T-cell (primary cell): ENCODE results near the gene NOD2. TPM values are rescaled to one million over a fixed set of nuclear protein-coding genes. Genes with fewer than 3 reads are reported as not detected.

Experiments
- ATAC-seq, 4 experiments: fragments of 200-7000 bp in 3 of 4; fragments of 150-1000 bp in 1 of 4; cut with Tn5 transposase; replicated peaks in 1 of 4; 1 replicate in 3 of 4; 2 replicates in 1 of 4; pipeline ENCODE4 v1.10.0; 2021; ENCODE audit warnings: moderate library complexity in 3 of 4, mild to moderate bottlenecking in 2 of 4, moderate number of reproducible peaks in 1 of 4
- CTCF ChIA-PET, 2 donors: fragments of 300-600 bp; sonication (Branson Sonifier 250); formaldehyde crosslinking; loops; one replicate each; lab custom pipeline; 2022; ENCODE audit warnings: antibody characterized with exemption in 2 of 2; lab: Charles Lee
- POLR2A ChIA-PET, 2 donors: fragments of 300-600 bp; sonication (Branson Sonifier 250); formaldehyde crosslinking; loops; one replicate each; lab custom pipeline; 2022; ENCODE audit warnings: antibody characterized with exemption in 2 of 2; lab: Charles Lee
- DNase-seq, 35 experiments: peaks; one replicate each; pipeline versions ENCODE4 v3.0.0 to v3.0.0-alpha.2; 2013 to 2023
- H3K27ac ChIP-seq: one replicate; pipeline ENCODE4 v1.5.1; 2013; ENCODE audit warnings: low read length
- H3K27me3 ChIP-seq, 2 experiments: replicated peaks in 1 of 2; 1 replicate in 1 of 2; 2 replicates in 1 of 2; pipeline versions ENCODE4 v1.6.1 to v1.7.0; 2013; ENCODE audit warnings: low read length in 1 of 2, mixed read lengths in 1 of 2; ENCODE audit not compliant: control insufficient read depth in 2 of 2, insufficient read depth in 2 of 2; ENCODE audit errors: extremely low read depth in 1 of 2
- H3K36me3 ChIP-seq, 2 donors: 1 replicate in 1 of 2; 2 replicates in 1 of 2; pipeline versions ENCODE4 v1.6.1 to v1.7.0; 2013; ENCODE audit warnings: low read length in 1 of 2; ENCODE audit not compliant: control insufficient read depth in 2 of 2, insufficient read depth in 1 of 2; ENCODE audit errors: extremely low read depth in 1 of 2
- H3K4me1 ChIP-seq, 2 experiments: 1 replicate in 1 of 2; 2 replicates in 1 of 2; pipeline versions ENCODE4 v1.6.1 to v1.7.0; 2013; ENCODE audit warnings: low read length in 2 of 2, mixed read lengths in 1 of 2; ENCODE audit not compliant: insufficient read depth in 2 of 2, control insufficient read depth in 1 of 2; ENCODE audit errors: extremely low read depth in 1 of 2
- H3K4me3 ChIP-seq, 2 donors: 1 replicate in 1 of 2; 2 replicates in 1 of 2; pipeline versions ENCODE4 v1.5.1 to v1.7.0; 2013; ENCODE audit warnings: mild to moderate bottlenecking in 2 of 2, low read length in 1 of 2, moderate library complexity in 1 of 2; ENCODE audit not compliant: control insufficient read depth in 1 of 2; ENCODE audit errors: extremely low read depth in 1 of 2
- H3K9me3 ChIP-seq: 2 replicates; pipeline ENCODE4 v1.7.0; 2013
- H3K27ac Mint-ChIP-seq, 2 donors: one replicate each; pipeline ENCODE4 v1.8.0; 2020 to 2021; ENCODE audit warnings: mild to moderate bottlenecking in 2 of 2, mixed read lengths in 2 of 2
- H3K27me3 Mint-ChIP-seq, 2 donors: one replicate each; pipeline ENCODE4 v1.8.0; 2021 to 2022; ENCODE audit warnings: mixed read lengths in 2 of 2
- H3K36me3 Mint-ChIP-seq: one replicate; pipeline ENCODE4 v1.8.0; 2021; ENCODE audit warnings: mixed read lengths
- H3K4me1 Mint-ChIP-seq, 3 donors: one replicate each; pipeline ENCODE4 v1.8.0; 2020 to 2022; ENCODE audit warnings: mixed read lengths in 3 of 3, mild to moderate bottlenecking in 1 of 3
- H3K4me3 Mint-ChIP-seq, 3 donors: one replicate each; pipeline ENCODE4 v1.8.0; 2020 to 2022; ENCODE audit warnings: mild to moderate bottlenecking in 3 of 3, mixed read lengths in 3 of 3, moderate library complexity in 3 of 3
- H3K9me3 Mint-ChIP-seq, 3 donors: one replicate each; pipeline ENCODE4 v1.8.0; 2020 to 2022; ENCODE audit warnings: mixed read lengths in 3 of 3
- WGBS: methylation state at CpG from one replicate; pipeline ENCODE4 v1.1.5; 2013; ENCODE audit warnings: missing lambda C conversion rate; ENCODE audit not compliant: insufficient coverage; 5-methylcytosine and 5-hydroxymethylcytosine counted together
- total RNA-seq, 35 experiments: library from RNA in 6 of 35; stranded (reverse) in 6 of 35; fragments of 120-200 nt in 1 of 35; gene quantifications; one replicate each; pipeline versions ENCODE4 v1.2.1 to v1.2.4 and lab custom pipeline; 2013 to 2026

Gene NOD2
- total RNA-seq, 5 donors from 2014 or later (not counting 1 experiment from before 2014, with no cell fraction given), result 2.4 to 7.6 (median 3.1) TPM

GRCh38 chr16:50765260-50765659 is 71.9 kb downstream of the NOD2 start:
- H3K4me1 Mint-ChIP-seq, result peaks cover 93 to 96% (median 94%) of the 10 kb centered on the region in 3 donors
- peak overlapping the region in 2 of 3 donors; percentile 13 to 50 for H3K4me3 Mint-ChIP-seq
- CTCF ChIA-PET, result interaction anchor here (0.6 to 2.1 kb wide), 5 partner anchors 12 to 505 kb away, joined by 3 to 7 read pairs (median 3); no protein-coding TSS in a partner anchor
- peaks cover 0 to 11% (median 10%) of the 10 kb centered on the region in 3 donors for H3K9me3 Mint-ChIP-seq
- H3K4me3 ChIP-seq, result no peak overlapping the region
- H3K36me3 ChIP-seq, result peaks cover 0 to 50% of the 10 kb centered on the region in 2 donors
- no CpG with 5 or more reads among the region's 1 CpG for WGBS
- peaks cover 2 to 10% of the 10 kb centered on the region in 2 experiments for H3K4me1 ChIP-seq
- no peaks in the 10 kb centered on the region for H3K27me3 Mint-ChIP-seq
- H3K27ac ChIP-seq, result no peak overlapping the region
- H3K27me3 ChIP-seq, result no peaks in the 10 kb centered on the region
- peaks cover 80% of the 10 kb centered on the region for H3K36me3 Mint-ChIP-seq
- H3K9me3 ChIP-seq, result no peaks in the 10 kb centered on the region
- no peak for DNase-seq
- H3K27ac Mint-ChIP-seq, result peak overlapping the region; percentile 50 to 72
- no peak for ATAC-seq
- POLR2A ChIA-PET, result no interaction called here

- Histone ChIP-seq H3K27me3 (no peaks in the 10 kb centered on the region), H3K9me3 (no peaks in the 10 kb centered on the region), H3K4me1 (peaks cover 2 to 10% of the 10 kb centered on the region in 2 experiments), H3K36me3 (peaks cover 0 to 47% of the 10 kb centered on the region in 2 donors), H3K27ac (no peak overlapping the region), H3K4me3 (no peak overlapping the region)
- ATAC-seq (no peak), DNase-seq (no peak)
- peak overlapping the region; percentile 50 to 74 for H3K27ac Mint-ChIP-seq
- no CpG with 5 or more reads among the region's 1 CpG for WGBS
- peak overlapping the region; percentile 13 to 50 (median 32) for H3K4me3 Mint-ChIP-seq
- ChIA-PET POLR2A (no interaction called here), CTCF (interaction anchor here (0.6 to 2.1 kb wide), 6 partner anchors 11 to 506 kb away, joined by 3 to 7 read pairs (median 3); no protein-coding TSS in a partner anchor)
- H3K9me3 Mint-ChIP-seq, result peaks cover 0 to 11% (median 10%) of the 10 kb centered on the region in 3 donors
- peaks cover 80% of the 10 kb centered on the region for H3K36me3 Mint-ChIP-seq
- H3K27me3 Mint-ChIP-seq, result no peaks in the 10 kb centered on the region
- H3K4me1 Mint-ChIP-seq, result peaks cover 92 to 95% (median 94%) of the 10 kb centered on the region in 3 donors
These were observed 72.5 kb downstream of the NOD2 start for GRCh38 chr16:50765861-50766260.

GRCh38 chr16:50767197-50767596 is 73.8 kb downstream of the NOD2 start:
- peak overlapping the region; percentile 32 to 50 (median 50) for H3K4me3 Mint-ChIP-seq

GRCh38 chr16:50771366-50771765 is 78.0 kb downstream of the NOD2 start:
- Mint-ChIP-seq H3K27me3 (no peaks in the 10 kb centered on the region), H3K4me3 (peak overlapping the region in 1 of 3 donors; percentile 22), H3K9me3 (peaks cover 0 to 4% (median 1%) of the 10 kb centered on the region in 3 donors), H3K4me1 (peaks cover 85 to 88% (median 86%) of the 10 kb centered on the region in 3 donors), H3K27ac (peak overlapping the region in 1 of 2 donors; percentile 48), H3K36me3 (peaks cover 74% of the 10 kb centered on the region)
- ChIA-PET CTCF (interaction anchor here in 1 of 2 donors (0.7 kb wide), 1 partner anchor 35 kb away, joined by 4 read pairs; no protein-coding TSS in a partner anchor), POLR2A (no interaction called here)
- H3K27me3 ChIP-seq, result no peaks in the 10 kb centered on the region
- no peak for ATAC-seq
- no peak for DNase-seq
- H3K36me3 ChIP-seq, result peaks cover 0 to 50% of the 10 kb centered on the region in 2 donors
- H3K9me3 ChIP-seq, result no peaks in the 10 kb centered on the region
- peaks cover 5 to 15% of the 10 kb centered on the region in 2 experiments for H3K4me1 ChIP-seq
- H3K4me3 ChIP-seq, result no peak overlapping the region
- H3K27ac ChIP-seq, result no peak overlapping the region
- WGBS, result 75% methylated on average over 2 of the region's 3 CpGs

More at GRCh38 chr16:50767197-50767596, 73.8 kb downstream of the NOD2 start:
- Mint-ChIP-seq H3K27ac (peak overlapping the region; percentile 50 to 74), H3K27me3 (no peaks in the 10 kb centered on the region), H3K4me1 (peaks cover 92 to 94% (median 94%) of the 10 kb centered on the region in 3 donors), H3K9me3 (peaks cover 0 to 11% (median 10%) of the 10 kb centered on the region in 3 donors), H3K36me3 (peaks cover 83% of the 10 kb centered on the region)
- Histone ChIP-seq H3K4me3 (no peak overlapping the region), H3K36me3 (peaks cover 0 to 51% of the 10 kb centered on the region in 2 donors), H3K4me1 (peaks cover 2 to 14% of the 10 kb centered on the region in 2 experiments), H3K9me3 (no peaks in the 10 kb centered on the region), H3K27me3 (no peaks in the 10 kb centered on the region), H3K27ac (no peak overlapping the region)
- ChIA-PET POLR2A (interaction anchor here (0.5 to 1.0 kb wide), 6 partner anchors 11 to 622 kb away, joined by 3 to 6 read pairs (median 3); no protein-coding TSS in a partner anchor), CTCF (interaction anchor here in 1 of 2 donors (1.7 kb wide), 1 partner anchor 39 kb away, joined by 7 read pairs; no protein-coding TSS in a partner anchor)
- no CpG with 5 or more reads among the region's 2 CpGs for WGBS
- no peak for DNase-seq
- ATAC-seq, result peak in 2 of 4 experiments; percentile 43 to 53

GRCh38 chr16:50774405-50774804 is 81.0 kb downstream of the NOD2 start:
- no peak for ATAC-seq
- POLR2A ChIA-PET, result no interaction called here
- peak overlapping the region in 1 of 3 donors; percentile 2 for H3K4me3 Mint-ChIP-seq

GRCh38 chr16:50774960-50775359 is 81.6 kb downstream of the NOD2 start:
- Histone ChIP-seq H3K9me3 (no peaks in the 10 kb centered on the region), H3K4me1 (peaks cover 3 to 8% of the 10 kb centered on the region in 2 experiments), H3K36me3 (peaks cover 6 to 57% of the 10 kb centered on the region in 2 donors), H3K4me3 (no peak overlapping the region), H3K27me3 (no peaks in the 10 kb centered on the region), H3K27ac (no peak overlapping the region)
- WGBS, result no CpG with 5 or more reads among the region's 3 CpGs
- ChIA-PET CTCF (interaction anchor here in 1 of 2 donors (0.6 kb wide), 1 partner anchor 461 kb away, joined by 3 read pairs; no protein-coding TSS in a partner anchor), POLR2A (no interaction called here)
- ATAC-seq (no peak), DNase-seq (no peak)
- peaks cover 68% of the 10 kb centered on the region for H3K36me3 Mint-ChIP-seq
- peak overlapping the region; percentile 62 to 66 for H3K27ac Mint-ChIP-seq
- H3K4me1 Mint-ChIP-seq, result peaks cover 76 to 78% (median 78%) of the 10 kb centered on the region in 3 donors
- no peak overlapping the region for H3K4me3 Mint-ChIP-seq
- peaks cover 0 to 3% (median 0%) of the 10 kb centered on the region in 3 donors for H3K9me3 Mint-ChIP-seq
- H3K27me3 Mint-ChIP-seq, result no peaks in the 10 kb centered on the region

More at GRCh38 chr16:50774405-50774804, 81.0 kb downstream of the NOD2 start:
- Mint-ChIP-seq H3K27ac (peak overlapping the region; percentile 37 to 47), H3K4me1 (peaks cover 74 to 78% (median 77%) of the 10 kb centered on the region in 3 donors), H3K36me3 (peaks cover 67% of the 10 kb centered on the region), H3K9me3 (peaks cover 0 to 3% (median 0%) of the 10 kb centered on the region in 3 donors), H3K27me3 (no peaks in the 10 kb centered on the region)
- DNase-seq, result no peak
- Histone ChIP-seq H3K9me3 (no peaks in the 10 kb centered on the region), H3K27me3 (no peaks in the 10 kb centered on the region), H3K27ac (no peak overlapping the region), H3K4me1 (peaks cover 3 to 8% of the 10 kb centered on the region in 2 experiments), H3K36me3 (peaks cover 1 to 56% of the 10 kb centered on the region in 2 donors), H3K4me3 (no peak overlapping the region)
- CTCF ChIA-PET, result no interaction called here
- 100% methylated on average over 2 of the region's 5 CpGs for WGBS
